ENCODE data around the gene OR51G1.

OR51G1 gene

DNA sequence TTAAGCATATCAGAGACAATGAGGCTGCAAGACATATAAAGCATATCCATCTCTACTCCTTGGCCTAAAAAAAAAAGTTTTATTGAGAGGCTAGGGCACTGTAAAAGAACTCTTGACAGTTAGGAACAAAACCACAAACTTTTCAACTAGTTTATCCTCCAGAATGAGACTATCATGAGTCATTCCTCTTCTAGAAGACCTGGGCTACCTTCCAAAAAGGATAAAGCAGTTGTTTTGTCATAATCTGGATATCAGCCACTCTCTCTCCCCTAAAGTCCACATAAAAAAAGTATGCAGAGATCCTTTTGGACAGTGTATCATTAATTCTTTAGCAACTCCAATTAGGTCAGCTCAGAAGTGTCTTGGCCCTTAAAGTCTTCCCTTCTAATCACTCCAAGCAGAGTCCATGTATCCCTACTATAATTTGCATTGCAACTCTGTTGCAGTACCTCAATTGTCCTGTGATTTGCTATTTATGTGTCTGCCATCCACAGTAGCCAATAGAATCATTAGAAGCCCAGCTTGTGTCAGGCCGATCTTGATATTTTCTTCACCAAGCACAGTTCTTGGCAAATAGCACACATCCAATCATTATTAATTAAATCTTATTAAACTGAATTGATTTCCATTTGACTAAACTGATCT lies 32.0 kb downstream of the OR51G1 start:
- no peak overlapping the region for H3K4me3 ChIP-seq (ENCODE audit: low read depth, low read length)
- TF ChIP-seq, protein P1, sequence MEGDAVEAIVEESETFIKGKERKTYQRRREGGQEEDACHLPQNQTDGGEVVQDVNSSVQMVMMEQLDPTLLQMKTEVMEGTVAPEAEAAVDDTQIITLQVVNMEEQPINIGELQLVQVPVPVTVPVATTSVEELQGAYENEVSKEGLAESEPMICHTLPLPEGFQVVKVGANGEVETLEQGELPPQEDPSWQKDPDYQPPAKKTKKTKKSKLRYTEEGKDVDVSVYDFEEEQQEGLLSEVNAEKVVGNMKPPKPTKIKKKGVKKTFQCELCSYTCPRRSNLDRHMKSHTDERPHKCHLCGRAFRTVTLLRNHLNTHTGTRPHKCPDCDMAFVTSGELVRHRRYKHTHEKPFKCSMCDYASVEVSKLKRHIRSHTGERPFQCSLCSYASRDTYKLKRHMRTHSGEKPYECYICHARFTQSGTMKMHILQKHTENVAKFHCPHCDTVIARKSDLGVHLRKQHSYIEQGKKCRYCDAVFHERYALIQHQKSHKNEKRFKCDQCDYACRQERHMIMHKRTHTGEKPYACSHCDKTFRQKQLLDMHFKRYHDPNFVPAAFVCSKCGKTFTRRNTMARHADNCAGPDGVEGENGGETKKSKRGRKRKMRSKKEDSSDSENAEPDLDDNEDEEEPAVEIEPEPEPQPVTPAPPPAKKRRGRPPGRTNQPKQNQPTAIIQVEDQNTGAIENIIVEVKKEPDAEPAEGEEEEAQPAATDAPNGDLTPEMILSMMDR (IDR thresholded peaks at IDR 0.05; ENCODE audit: low read depth, low read length), result peak; percentile 9; the same call in 1 of the 2 replicates

DNA sequence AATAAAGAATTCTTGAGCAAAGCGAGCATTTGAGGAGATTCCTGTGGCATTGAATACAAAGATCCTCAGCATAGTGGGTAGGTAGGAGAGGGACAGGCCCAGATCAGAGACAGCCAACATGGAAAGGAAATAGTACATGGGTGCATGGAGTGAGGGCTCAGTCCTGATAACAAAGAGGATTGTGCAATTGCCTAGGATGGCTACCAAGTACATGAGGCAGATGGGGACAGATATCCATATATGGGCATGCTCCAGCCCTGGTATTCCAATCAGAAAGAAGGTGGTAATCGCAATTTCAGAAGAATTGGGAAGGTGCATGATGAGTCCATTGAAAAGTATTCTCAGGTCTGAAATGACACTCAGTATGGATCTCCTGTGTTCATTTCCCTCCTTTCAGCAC lies 33.9 kb downstream of the OR51G1 start:
- no peak overlapping the region for H3K4me3 ChIP-seq (ENCODE audit: low read depth, low read length)
- TF ChIP-seq, protein P1 (IDR thresholded peaks at IDR 0.05; ENCODE audit: low read depth, low read length), result no peak

DNA sequence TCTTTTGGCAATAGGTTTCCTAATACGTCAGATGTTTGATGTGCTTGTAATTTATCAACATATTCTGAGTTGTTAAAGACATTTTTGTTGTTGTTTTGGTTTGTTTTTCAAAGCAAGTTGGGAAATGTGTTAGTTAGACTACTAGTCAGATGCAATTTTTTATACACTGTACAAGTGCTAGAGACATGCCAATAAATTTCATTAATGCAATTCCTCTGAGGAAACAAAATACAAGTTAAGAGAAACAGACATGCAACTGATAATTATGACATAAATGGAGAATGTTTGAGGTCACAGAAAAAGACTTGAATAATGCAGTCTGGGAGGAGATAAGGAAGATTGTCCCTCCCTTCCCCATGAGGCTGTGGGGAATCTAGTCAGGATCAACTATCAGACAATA lies 36.5 kb downstream of the OR51G1 start:
- H3K4me3 ChIP-seq (ENCODE audit: low read depth, low read length), result no peak overlapping the region
- TF ChIP-seq, protein P1 (IDR thresholded peaks at IDR 0.05; ENCODE audit: low read depth, low read length), result no peak

DNA sequence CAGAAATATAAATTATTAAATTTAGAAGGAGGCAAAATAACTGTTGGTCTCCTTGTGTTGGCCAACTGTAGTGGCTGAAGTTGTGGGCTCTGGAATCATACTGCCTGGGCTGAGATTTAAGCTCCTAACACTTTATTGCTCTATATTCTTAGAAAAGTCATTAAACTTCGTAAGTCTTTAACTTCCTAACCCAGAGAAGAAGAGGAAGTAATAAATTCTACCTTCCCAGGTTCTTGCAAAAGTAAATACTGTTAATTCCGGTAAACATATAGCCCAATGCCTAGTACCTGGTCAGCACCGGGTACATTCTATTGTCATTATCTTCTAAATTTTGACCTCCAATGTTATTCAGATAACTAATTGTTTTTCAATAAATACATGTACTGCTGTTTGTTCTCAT lies 38.0 kb downstream of the OR51G1 start:
- TF ChIP-seq, protein P1 (IDR thresholded peaks at IDR 0.05; ENCODE audit: low read depth, low read length), result no peak
- no peak overlapping the region for H3K4me3 ChIP-seq (ENCODE audit: low read depth, low read length)

DNA sequence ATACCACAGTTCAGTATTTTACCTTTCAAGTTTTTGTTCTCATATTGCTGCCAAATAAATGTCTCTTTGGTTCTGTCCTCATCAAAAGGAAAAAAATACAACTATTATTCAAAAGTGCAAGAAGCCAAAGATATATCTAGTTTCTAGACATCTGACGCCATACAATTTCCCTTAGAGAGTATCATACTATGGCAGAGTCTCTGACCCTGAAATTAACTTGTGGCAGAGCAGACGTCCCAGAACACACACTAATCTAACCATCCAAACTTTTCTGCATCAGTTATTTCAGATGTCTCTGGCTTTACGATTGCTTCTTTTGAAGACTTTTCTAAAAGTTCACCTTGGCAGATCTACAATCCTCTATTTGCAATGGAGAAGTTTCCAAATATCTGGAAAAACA lies 39.8 kb downstream of the OR51G1 start:
- TF ChIP-seq, protein P1 (IDR thresholded peaks at IDR 0.05; ENCODE audit: low read depth, low read length), result no peak
- no peak overlapping the region for H3K4me3 ChIP-seq (ENCODE audit: low read depth, low read length)

DNA sequence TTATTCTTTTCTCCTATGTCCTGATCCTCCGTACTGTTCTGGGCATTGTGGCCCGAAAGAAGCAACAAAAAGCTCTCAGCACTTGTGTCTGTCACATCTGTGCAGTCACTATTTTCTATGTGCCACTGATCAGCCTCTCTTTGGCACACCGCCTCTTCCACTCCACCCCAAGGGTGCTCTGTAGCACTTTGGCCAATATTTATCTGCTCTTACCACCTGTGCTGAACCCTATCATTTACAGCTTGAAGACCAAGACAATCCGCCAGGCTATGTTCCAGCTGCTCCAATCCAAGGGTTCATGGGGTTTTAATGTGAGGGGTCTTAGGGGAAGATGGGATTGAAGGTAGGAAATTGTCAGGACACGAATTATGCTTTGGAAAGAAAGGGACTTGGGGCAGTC lies 41.6 kb downstream of the OR51G1 start:
- H3K4me3 ChIP-seq (ENCODE audit: low read depth, low read length), result no peak overlapping the region
- TF ChIP-seq, protein P1 (IDR thresholded peaks at IDR 0.05; ENCODE audit: low read depth, low read length), result no peak

DNA sequence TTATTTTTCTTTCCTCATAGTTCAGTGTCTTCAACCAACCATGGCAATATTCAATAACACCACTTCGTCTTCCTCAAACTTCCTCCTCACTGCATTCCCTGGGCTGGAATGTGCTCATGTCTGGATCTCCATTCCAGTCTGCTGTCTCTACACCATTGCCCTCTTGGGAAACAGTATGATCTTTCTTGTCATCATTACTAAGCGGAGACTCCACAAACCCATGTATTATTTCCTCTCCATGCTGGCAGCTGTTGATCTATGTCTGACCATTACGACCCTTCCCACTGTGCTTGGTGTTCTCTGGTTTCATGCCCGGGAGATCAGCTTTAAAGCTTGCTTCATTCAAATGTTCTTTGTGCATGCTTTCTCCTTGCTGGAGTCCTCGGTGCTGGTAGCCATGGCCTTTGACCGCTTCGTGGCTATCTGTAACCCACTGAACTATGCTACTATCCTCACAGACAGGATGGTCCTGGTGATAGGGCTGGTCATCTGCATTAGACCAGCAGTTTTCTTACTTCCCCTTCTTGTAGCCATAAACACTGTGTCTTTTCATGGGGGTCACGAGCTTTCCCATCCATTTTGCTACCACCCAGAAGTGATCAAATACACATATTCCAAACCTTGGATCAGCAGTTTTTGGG lies 42.2 kb downstream of the OR51G1 start, which contains the start of gene OR51T1:
TSS of gene OR51T1 (plus strand) at position 41 of the 641 bp plus-strand sequence. CDS start at position 41, 0 bp downstream.
- TF ChIP-seq, protein P1 (IDR thresholded peaks at IDR 0.05; ENCODE audit: low read depth, low read length), result no peak

More for the DNA sequence above, 42.2 kb downstream of the OR51G1 start, which contains the start of gene OR51T1:
- no peak within 1 kb of the TSS for H3K4me3 ChIP-seq (ENCODE audit: low read depth, low read length)
